ENCODE data around the gene ERC1.

ERC1 gene

DNA sequence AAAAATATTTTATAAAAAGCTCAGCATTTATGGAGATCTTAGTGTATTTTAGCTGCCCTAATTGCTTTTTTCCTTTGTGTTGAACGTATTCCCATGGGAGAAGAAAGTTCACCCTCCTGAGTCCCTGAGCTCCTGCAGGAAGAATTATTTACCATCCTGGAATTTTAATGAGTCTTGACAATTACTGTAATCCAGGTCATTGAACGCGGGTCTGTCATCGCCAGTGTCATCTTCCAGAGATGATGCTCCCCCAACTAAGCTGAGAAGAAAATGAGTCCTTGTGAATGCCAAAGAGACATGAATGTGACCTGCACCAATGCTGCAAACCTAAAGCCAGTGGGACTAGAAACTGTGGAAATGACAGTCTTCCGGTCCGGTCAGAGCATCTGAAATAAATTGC, 473.9 kb downstream of the ERC1 start:
- no peak for DNase-seq

DNA sequence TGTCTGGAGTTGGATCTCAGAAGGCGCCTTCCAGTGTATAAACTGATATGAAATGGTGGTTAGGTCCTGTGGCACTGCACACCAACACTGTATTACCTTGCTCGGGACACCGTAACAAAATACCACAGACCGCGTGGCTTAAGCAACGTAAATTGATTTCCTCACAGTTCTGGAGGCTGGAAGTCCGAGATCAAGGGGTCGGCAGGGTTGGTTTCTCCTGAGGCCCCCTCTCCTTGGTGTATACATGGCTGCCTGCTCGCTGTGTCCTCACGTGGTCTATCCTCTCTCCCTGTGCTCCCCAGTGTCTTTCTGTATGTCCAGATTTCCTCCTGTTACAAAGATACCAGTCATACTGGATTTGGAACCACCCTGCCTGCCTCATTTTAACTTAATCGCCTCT, 475.0 kb downstream of the ERC1 start:
- no peak for DNase-seq

DNA sequence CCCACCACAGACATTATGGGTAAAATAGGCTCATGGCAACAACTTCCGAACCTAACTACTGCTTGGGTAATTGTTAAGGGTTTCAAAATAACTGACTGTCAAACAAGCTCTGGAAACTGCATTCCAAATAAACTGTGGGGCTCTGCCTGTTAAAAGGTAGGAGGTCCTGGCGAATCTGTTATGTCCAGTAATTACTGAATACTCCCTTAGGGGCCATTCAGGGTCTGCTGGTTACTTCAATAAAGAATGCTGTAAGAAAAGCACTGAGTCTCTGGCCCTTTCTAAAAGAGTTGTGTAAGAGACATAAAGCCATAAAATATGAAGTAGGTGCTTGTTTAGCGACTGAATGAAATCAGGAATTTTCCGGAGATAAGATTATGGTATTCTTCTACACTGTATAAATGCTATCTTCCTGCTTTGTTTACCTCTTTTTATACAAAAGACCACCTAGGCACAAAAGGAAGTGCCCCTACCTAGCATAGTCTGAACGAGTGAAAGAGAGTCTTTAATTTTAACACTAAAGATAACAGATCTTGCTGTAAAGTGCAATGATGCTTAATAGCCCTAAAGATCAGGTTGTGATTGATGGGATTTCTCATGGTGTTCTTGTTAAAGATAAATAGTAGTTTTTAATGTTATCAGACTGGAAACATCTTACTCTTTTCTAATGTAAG, 475.6 kb downstream of the ERC1 start:
- DNase-seq: no peak

DNA sequence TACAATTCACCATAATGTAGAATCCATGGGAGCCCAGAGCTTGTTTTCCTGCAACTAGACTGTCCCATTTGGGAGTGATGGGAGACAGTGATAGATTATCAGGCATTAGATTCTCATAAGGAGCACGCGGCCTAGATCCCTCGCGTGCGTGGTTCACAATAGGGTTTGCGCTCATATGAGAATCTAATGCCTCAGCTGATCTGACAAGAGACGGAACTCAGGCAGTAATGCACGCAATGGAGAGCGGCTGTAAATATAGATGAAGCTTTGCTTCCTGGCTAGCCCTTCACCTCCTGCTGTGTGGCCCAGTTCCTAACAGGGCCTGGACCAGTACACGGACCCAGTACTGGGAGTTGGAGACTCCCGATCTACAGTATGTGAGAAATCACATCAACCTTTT, 476.7 kb downstream of the ERC1 start:
- no peak for DNase-seq

DNA sequence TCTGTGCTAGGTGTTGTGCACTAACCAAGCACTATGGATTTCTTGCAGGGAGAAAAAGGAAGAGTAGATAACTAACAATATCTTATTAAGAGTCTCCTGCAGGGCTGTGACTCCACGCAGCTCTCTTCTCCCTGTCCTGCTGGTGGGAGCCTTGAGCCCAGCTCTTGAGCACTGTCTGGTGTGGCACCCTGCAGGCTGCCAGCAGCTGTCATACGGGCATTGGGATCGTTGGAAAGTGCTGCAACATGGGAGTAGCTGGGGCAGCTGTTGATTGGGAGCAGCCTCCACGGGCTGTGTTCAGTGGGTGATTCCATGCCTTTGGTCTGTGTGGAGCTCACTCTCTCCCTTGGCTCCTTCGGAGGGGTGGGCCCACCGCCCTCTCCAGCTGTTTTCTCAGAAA, 478.0 kb downstream of the ERC1 start:
- DNase-seq: no peak

DNA sequence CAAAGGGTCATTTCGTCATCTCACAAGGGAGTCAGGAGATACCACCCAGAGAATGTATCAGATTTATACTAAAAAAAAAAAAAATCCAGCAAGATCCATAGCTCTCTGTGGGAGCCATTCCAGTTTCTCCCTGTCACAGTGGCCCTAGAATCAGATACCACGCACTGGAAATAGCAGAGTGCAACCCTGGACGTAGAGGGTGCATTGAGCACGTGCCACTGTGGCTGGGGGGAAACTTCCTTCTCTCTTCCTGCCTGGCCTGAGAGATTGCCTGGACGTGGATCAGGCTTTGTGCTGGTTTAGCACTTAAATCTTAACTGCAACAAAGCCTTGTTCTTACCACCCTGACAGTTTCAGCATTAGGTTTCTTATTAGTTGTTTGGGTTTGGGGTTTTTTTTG, 479.0 kb downstream of the ERC1 start:
- DNase-seq: no peak

DNA sequence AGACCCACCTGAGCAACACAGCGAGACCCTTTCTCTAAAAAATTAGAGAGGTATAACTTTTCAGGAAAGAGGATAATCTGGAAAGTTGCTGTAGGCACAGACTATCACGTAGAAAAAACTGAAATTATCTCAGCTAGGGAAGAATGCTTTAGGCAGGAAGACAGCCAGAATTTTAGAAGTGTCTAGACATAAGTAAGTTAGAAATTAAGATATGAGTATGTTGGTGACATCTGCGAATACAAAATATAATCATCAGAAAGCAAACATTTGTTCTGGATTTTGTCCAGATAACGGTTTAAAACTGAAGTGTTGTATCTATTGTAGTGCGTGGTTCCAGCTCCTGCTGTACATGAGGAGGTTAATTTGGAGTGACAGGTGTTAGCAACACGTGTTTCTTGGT, 480.2 kb downstream of the ERC1 start:
- no peak for DNase-seq

DNA sequence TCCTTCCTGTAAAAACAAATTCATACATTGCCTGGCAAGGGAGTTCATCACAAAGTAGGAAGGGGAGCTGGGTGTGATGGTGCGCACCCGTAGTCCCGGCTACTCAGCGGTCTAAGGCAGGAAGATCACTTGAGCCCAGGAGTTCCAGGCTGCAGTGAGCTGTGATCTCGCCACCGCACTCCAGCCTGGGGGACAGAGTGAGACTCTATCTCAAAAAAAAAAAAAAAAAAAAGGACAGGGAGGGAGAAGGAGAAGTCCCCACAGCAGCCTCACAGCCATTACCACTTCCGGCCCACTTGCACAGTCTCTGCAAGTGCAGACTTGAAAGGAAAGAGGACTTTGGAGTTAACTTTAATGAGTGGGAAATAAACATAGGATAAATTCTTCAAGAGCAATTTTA, 482.4 kb downstream of the ERC1 start:
- no peak for DNase-seq

DNA sequence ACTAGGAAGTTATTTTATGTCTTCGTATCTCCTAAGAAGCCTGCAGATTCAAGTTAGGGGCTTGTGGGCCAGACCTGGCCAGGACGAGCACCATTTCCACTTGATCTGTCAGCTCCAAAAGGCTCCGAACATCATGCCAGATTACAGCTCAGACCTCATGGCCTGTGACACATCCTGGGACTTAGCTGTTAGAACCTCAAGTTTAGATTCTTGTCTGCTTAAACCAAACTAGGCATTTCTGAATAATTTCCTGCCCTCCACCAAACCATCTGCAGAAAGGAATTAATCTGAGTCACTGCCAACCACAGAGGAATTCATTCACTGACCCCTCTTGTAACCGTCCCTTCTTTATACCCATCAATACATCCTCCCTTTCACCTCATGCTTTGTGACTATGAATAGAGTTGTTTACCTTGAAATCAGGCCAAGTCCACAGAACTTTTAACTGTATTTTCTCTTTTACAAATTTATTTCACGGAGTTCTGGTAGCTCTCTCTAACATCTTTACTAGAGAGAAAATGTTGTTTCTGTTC, 483.1 kb downstream of the ERC1 start:
- DNase-seq: no peak

DNA sequence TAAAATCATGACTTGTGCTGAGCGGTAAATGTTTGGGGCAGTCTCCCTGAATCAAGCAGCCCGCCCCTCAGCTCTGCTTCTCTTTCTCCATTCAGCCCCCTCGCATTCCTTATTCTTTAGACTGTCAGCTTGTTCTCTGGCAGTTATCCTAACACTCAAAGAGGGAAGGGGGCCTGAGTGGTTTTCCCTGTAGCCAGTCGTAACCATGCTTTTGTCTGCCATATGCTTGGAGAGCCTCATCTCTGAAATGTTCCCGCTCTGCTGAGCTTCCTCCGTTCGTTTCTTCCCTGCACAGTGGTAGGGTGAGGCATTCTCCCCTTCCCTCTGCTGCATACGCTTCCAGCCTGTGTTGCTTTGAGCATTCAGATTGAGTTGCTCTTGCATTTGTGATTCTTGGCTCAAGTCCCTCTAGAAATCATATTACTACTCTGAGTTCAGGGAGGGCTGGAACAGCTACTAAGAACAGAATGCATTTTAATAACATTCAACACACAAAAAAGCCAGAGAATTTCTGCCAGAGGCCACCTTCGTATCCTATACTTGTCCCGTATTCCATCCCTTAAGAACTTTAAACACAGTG, 483.6 kb downstream of the ERC1 start:
- DNase-seq: no peak

DNA sequence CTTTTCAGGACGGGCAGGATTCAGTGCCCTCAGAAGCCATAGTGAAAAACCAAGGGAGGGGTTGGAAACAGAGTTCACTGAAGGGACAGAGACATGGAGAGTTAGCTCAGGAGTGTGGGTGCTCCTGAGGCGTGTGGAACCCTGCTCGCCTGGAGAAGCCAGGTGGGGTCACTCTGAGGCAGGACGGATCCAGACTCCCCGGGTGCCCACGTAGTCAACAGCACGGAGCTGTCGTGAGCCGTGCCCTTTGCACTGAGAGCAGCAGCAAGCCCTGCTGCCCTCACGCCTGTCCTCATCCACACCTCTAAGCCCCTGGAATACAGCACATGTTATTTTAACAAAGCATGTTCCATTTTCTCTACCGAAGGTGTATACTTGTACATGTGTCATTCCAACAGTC, 488.6 kb downstream of the ERC1 start:
- no peak for DNase-seq

DNA sequence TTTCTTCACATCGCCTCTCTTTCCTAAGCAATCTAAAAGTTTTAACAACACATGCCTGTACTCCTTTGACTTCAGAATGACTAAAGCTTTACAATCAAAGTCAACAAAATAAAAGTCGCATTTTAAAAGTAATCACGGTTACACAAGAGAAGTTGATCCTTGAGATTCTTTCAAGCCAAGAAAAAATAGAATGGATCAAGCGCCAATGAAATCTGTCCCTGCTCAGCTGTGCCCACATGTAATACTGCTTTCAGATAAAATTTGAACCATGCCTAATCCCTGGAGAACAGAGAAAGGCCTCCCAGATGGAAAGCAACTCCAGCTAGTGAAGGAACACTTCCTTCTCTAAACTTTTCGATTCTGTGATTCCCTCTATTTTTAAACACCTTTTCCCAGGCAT, 490.3 kb downstream of the ERC1 start:
- DNase-seq: no peak

DNA sequence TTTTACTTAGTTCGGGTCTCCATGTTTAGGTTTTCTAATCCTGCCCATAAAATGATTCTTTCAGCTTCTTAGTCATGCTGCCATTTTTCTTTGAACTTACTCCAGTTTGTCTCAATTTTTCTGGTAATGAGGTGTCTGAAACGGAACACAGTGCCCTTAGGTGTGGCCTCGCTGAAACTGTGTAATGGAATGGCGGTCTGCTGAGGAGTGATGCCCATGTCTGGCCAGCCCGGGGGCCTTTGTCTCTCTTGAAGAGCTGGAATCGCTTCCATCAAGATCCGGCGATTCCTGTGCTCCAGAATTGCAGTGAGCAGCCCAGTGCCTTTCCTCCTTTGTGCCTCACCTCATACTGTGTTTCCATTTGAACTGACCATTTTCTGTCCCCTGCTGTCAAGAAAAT, 490.9 kb downstream of the ERC1 start:
- DNase-seq: no peak

DNA sequence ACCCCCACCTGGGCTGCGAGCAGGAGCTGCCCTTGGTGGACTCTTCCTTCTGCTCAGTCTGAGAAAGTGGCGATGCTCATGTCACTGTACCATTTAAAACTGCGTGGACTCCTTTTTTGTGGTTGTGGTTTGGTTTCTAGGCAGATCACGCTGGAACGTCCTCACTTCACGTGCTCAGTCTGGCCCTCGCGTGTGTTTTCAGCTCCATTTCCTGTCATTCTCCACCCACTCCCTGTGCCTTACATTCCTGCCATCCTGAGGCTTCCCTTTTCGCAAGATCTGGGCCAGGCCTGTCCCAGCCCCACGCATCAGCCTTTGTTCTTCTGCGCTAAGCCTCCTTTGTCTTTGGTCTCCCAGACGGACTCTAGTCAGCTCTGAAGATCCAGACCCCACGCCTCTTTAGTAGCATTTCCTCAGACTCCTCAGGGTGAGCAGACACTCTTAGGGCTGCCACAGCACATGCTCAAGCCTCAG, 497.9 kb downstream of the ERC1 start:
- no peak for DNase-seq

DNA sequence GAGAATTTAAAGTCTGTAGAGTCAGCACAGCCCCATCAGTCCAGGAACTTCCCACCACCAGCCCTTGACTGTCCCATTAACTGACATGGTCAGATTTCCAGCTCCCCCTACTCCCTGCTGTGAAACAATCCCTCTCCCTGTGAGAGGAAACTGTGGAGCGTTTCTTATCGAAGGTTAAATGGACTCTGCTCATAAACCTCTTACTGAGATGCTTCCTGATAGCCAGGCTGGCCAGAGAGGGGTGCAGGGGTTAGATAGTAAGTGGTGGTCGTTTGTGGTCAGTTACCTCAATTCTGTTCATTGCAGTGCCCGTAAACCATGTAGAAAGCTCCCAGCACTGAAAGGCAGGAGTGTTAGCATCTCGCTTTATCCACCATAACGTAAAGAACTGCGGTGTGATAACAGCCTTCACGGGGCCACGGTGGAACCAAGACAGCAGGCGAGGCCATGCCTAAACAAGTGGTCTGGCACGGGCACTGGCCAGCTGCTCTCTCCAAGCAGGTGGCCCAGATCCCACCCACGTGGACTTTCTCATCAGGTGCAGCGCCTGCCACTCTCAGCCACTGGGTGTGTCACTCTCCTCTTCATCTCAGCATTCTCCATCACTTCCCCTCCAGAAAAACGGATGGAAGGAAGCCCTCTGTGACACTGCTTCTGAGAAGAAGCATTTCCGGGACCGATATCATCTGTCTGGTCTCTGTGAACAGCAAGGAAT, 501.1 kb downstream of the ERC1 start:
- DNase-seq: no peak

DNA sequence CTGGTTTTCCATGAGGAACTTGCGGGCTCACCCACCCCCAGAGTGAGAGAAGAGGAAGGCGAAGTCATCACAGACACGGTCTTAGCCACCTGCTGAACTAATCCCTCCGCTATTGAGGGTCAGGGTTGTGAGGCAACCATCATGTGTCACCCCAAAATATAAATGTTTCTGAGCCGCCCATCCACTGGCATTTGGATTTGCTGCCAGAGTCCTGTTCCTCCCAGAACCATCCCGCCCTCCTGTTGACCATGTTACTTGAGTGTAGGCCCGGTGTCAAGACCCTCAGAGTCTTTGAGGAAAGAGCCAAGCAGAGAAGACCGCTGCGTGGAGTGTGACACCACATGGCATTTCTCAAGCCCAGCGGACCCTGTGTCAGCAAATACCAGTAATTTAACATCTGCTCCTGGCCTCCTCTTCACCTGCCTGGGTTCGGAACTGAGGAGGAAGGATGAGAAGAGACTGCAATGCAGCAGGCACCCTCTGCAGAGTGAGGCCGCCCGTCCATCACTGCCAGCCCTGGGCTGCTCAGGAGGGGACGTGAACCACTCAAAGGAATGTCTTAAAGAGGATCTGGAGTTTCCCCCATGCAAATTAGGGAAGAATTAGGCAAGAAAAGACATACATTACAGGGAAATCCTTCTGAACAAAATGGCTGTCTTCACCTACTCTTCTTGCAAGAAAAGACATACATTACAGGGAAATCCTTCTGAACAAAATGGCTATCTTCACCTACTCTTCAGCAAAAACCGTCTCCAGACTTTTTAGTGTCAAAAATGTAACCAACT, 502.9 kb downstream of the ERC1 start:
- no peak for DNase-seq

DNA sequence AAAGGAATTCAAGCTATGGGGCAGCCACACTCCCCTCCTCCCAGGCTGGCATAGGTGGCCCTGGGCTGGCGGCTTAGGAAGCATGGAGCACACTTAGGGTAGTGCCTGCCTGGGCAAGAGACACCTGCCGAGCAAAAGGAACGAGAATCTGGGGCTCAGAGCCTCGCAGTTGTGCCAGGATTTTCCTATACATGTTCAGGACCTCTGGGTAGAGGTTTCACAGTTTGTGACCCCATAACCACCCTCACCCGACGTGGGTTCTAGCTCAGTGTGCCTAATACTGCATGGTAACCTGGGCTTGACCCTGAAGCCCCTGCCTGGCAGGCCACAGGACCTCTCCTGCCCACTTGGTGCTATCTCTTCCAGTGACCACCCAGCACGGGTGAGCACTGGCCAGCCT, 503.8 kb downstream of the ERC1 start:
- no peak for DNase-seq

DNA sequence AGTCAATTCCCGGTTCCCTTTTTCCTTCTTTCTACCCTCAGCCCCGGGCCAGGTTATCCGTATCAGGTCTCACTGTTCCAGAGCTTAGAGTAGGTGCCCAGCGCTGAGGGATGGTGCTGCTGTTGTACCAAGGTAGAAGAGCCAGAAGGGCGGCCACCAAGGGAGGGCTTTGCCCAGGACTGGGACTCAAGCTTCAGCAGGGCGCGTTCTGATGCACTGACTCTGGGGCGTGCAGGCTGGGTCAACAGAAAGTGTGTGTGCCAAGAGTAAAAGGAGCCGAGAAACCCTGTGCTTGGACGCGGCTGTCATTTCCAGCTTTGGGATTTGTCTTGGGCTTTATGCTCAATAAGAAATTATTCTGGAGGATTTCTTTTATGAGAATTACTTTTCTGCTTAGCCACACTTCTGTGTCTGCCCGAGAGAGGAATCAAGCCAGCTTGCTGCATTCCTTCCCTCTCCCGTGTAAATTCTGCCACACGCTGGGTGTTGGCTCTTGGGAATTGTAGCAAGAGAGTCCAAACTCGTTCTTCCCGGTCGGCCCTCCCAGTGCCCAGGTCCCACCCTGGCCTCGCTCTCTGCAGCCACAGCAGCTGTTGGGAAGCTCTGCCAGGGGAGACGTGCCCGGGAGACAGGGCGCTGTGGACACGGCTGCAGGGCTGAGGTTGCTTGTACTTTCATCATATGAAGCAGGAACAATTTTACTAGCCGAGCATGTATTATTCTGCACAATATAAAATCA, 505.3 kb downstream of the ERC1 start:
- DNase-seq: no peak

DNA sequence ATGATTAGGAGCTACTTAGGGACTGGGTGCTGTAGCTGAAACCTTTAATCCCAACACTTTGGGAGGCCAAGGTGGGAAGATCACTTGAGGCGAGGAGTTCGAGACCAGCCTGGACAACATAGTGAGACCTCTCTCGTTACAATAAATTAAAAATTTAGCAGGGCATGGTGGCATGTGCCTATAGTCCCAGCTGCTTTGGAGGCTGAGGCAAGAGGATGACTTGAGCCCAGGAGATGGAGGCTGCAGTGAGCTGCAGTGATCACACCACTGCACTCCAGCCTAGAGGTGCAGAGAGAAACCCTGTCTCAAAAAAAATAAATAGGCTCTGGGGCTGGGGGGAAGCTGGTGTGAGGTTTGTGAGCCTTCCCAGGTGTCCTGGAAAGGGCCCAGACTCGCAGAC, 506.1 kb downstream of the ERC1 start:
- DNase-seq: no peak

DNA sequence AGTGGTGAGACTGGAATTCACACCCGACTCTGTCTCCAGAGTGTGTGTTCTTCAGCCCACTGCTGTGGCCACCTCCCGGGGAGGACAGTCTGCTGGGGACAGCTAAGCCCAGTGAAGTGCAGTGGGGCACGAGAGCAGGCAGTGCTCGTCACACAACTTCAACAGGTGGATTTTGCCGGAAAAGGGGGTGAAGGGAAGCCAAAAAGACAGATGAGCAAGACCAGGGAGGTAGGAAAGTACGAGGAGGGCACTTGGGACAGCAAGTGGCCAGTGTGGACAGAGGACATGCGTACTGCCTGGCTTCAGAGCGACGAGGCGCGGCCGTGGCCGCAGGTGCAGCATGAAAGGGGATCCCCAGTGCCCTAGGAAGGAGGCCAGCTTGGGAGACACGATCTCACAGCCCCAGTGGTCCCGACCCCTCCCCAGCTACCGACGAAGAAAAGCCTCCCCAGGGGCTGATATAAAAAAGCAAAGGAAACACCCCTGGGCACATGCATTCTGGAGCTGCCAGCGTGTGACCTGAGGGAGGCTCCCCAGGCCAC, 507.2 kb downstream of the ERC1 start:
- no peak for DNase-seq

DNA sequence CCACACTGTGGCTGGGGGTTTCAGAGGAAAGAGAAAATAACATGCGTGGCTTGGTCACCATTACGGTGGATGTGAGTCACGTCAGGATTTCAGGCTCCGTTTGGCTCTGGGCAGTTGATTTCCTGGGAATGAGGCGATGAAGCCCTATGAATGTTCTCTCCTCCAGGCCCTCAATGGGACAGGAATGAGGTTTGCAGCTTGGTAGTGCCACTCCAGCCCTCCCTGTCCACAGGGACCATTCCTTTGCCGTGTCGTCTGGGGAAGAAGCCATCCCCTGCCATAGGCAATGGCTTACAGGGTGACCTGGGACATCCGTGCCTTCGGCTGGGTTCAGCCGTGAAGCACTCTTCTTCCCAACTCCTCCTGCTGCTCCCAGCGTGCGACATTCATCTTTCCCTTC, 508.3 kb downstream of the ERC1 start:
- no peak for DNase-seq

DNA sequence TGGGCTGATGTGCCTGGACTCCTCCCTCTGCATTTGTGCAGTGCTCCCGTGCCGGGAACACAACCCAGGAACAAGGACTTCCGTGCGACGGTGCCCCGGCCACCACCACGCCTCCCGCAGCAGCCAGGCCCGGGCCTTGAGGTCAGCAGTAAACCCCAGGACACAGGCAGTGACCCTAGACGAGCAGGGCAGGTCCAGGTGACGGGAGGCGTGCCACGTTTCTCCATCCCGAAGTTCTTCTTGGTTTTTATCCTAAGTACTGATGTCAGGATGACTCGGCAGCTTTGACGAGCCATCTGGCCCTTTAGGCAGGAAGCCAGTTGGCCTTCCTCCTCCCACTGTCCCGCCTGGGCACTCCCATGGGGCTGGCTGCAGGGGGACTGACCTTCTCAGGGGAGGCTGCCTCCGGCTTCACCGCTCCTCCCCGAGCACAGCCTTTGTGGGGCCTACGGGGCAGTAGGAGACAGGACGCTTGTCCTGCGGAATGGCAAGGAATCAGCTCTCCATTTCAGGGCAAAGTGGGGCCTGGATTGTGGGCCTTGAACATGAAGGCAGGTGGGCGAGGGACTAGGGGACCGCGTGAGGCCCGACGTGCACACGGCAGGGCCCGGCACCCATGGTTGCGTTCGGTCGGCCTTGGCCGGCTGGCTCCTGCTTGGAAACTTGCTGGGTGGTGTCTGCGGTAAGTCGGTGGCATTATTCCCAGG, 509.2 kb downstream of the ERC1 start:
- DNase-seq: no peak
